Measurements from ENCODE around the gene APOA1.

DNA sequence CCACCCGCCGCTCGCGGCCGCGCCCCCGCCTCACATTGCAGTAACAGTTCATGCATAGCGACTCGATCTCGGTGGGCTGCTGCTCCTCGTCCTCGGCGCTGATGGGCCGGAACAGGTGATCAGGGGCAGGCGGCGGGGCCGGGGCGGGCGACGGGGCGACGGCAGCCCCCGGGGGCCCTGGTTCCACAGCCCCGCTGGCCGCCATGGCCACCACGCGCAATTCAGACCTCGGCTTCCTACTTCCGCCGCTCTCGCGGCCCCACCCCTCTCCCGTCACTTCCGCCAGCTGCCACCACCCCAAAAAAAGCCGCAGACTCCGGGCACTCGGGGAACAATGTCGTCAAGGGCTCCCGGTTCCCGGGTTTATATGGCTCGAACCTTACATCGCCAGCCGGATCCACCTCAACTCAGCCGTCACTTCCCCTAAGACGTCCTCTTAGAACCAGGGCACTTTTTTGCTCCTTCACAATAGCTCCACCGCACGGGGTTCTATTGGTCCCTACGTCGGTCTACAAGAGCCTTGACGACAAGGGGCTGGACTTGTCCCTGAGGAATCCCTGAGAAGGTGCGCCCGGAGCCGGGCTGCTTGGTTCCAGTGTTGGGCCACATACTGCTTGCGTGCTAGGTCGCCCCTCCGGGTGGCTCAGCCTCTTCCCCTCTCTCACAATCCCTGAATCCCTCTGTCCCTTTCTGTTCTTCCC is 49.5 kb downstream of the APOA1 start, which contains the start of gene ZPR1:
- TF ChIP-seq POLR2AphosphoS5 (IDR thresholded peaks at IDR 0.05; ENCODE audit: low read depth, low read length) (peak; percentile 78; the same call in 1 of the 2 replicates), POLR2A (IDR thresholded peaks at IDR 0.05; ENCODE audit: low read depth, low read length) (peak; percentile 93)

Measured in GM12892 (cell line).